GM12872 (cell line): ENCODE data around the gene TLR10.
A peak's percentile ranks its signal among the peaks of the same experiment; 100 is the strongest.

ENCODE experiments used
- CTCF ChIP-seq: IDR thresholded peaks from 3 replicates; pipeline ENCODE4 v1.5.1; 2011; ENCODE audit warnings: low read depth, mild to moderate bottlenecking, low read length, moderate library complexity; ENCODE audit not compliant: insufficient read depth

The TLR10 gene

GRCh38 chr4:38804654-38805295 is 22.0 kb upstream of the TLR10 start, which contains the start of gene TLR1:
TSS of gene TLR1 (minus strand) at chr4:38804791. CDS start at chr4:38798831, 5,960 bp downstream.
- TF ChIP-seq CTCF: peak; percentile 43

GRCh38 chr4:38803833-38804653 is 21.3 kb upstream of the TLR10 start:
- no peak for TF ChIP-seq CTCF

GRCh38 chr4:38802561-38803355 is 20.0 kb upstream of the TLR10 start:
- no peak for TF ChIP-seq CTCF

GRCh38 chr4:38800961-38801450 is 18.2 kb upstream of the TLR10 start:
- no peak for TF ChIP-seq CTCF

GRCh38 chr4:38800366-38800765 is 17.6 kb upstream of the TLR10 start:
- no peak for TF ChIP-seq CTCF

- TF ChIP-seq CTCF: no peak
These were observed 12.3 kb upstream of the TLR10 start for GRCh38 chr4:38795087-38795486.

- TF ChIP-seq CTCF: no peak
These were observed 11.3 kb upstream of the TLR10 start for GRCh38 chr4:38794051-38794450.
